IMR-90 (cell line): ENCODE data around the gene HLA-E. TPM values are rescaled to one million over a fixed set of nuclear protein-coding genes. Genes with fewer than 3 reads are reported as not detected.

Experiments
- ATAC-seq: fragments of 200-7000 bp; cut with Tn5 transposase; 2 replicates; pipeline ENCODE4 v1.9.1; 2020; ENCODE audit warnings: low read depth, mild to moderate bottlenecking, moderate library complexity
- BruUV-seq: library from RNA; stranded (reverse); fragments of 400-500 nt; replicated peaks from 2 replicates; lab custom pipeline; 2021; lab: Mats Ljungman, UMichigan
- CTCF ChIA-PET: fragments of 300-600 bp; formaldehyde crosslinking; extraction: SDS; loops from one replicate; lab custom pipeline; 2021; ENCODE audit warnings: antibody characterized with exemption; lab: Yijun Ruan, JAX
- POLR2A ChIA-PET: fragments of 300-600 bp; sonication (Branson Sonifier 250); formaldehyde crosslinking; loops from one replicate; lab custom pipeline; 2022; ENCODE audit warnings: antibody characterized with exemption; ENCODE audit not compliant: unreplicated experiment; lab: Charles Lee
- DNase-seq: peaks from one replicate; pipeline ENCODE4 v3.0.0; 2013
- H2AFZ ChIP-seq: replicated peaks from 2 replicates; pipeline ENCODE3; 2013; ENCODE audit warnings: low read length, mild to moderate bottlenecking; ENCODE audit not compliant: poor library complexity
- H2AK5ac ChIP-seq: 2 replicates; pipeline ENCODE4 v1.6.1; 2013; ENCODE audit warnings: low read depth, low read length, inconsistent platforms
- H2AK9ac ChIP-seq: replicated peaks from 2 replicates; pipeline ENCODE3; 2013; ENCODE audit warnings: mild to moderate bottlenecking, low read depth, low read length, moderate library complexity; ENCODE audit not compliant: poor library complexity
- H2BK120ac ChIP-seq: 2 replicates; pipeline ENCODE4 v1.6.1; 2013; ENCODE audit warnings: low read depth, low read length, inconsistent platforms
- H2BK15ac ChIP-seq: 3 replicates; pipeline ENCODE4 v1.6.1; 2013; ENCODE audit warnings: low read depth, low read length, inconsistent platforms
- H2BK20ac ChIP-seq: 2 replicates; pipeline ENCODE4 v1.6.1; 2013; ENCODE audit warnings: low read depth, mild to moderate bottlenecking, inconsistent platforms, low read length, moderate library complexity
- H2BK5ac ChIP-seq: 2 replicates; pipeline ENCODE4 v1.6.1; 2013; ENCODE audit warnings: mild to moderate bottlenecking, low read depth, low read length, inconsistent platforms; ENCODE audit not compliant: poor library complexity, severe bottlenecking
- H3K14ac ChIP-seq: replicated peaks from 2 replicates; pipeline ENCODE4 v1.6.1; 2013; ENCODE audit warnings: low read depth, low read length, inconsistent platforms
- H3K18ac ChIP-seq: 2 replicates; pipeline ENCODE4 v1.6.1; 2013; ENCODE audit warnings: low read depth, low read length, control low read depth
- H3K23ac ChIP-seq: 2 replicates; pipeline ENCODE4 v1.6.1; 2013; ENCODE audit warnings: low read depth, low read length, inconsistent platforms
- H3K27ac ChIP-seq: 2 replicates; pipeline ENCODE4 v1.5.1; 2013; ENCODE audit warnings: mild to moderate bottlenecking, control low read depth, low read length; ENCODE audit not compliant: insufficient read depth
- H3K27me3 ChIP-seq: 2 replicates; pipeline ENCODE4 v1.6.1; 2013; ENCODE audit warnings: low read length; ENCODE audit not compliant: control insufficient read depth, insufficient read depth
- H3K36me3 ChIP-seq: 2 replicates; pipeline ENCODE4 v1.6.1; 2013; ENCODE audit warnings: low read length, mixed read lengths; ENCODE audit not compliant: control insufficient read depth, insufficient read depth
- H3K4ac ChIP-seq: 2 replicates; pipeline ENCODE4 v1.6.1; 2013; ENCODE audit warnings: low read depth, low read length, inconsistent platforms
- H3K4me1 ChIP-seq: 2 replicates; pipeline ENCODE4 v1.6.1; 2013; ENCODE audit warnings: low read length, mixed read lengths; ENCODE audit not compliant: control insufficient read depth, insufficient read depth
- H3K4me2 ChIP-seq: 2 replicates; pipeline ENCODE4 v1.6.1; 2013; ENCODE audit warnings: low read depth, mild to moderate bottlenecking, control low read depth, low read length, moderate library complexity
- H3K4me3 ChIP-seq: 2 replicates; pipeline ENCODE4 v1.5.1; 2013; ENCODE audit warnings: low read depth, mild to moderate bottlenecking, control low read depth, low read length, moderate library complexity; ENCODE audit not compliant: insufficient read depth
- H3K56ac ChIP-seq: 2 replicates; pipeline ENCODE4 v1.6.1; 2013; ENCODE audit warnings: low read length, inconsistent platforms; ENCODE audit not compliant: insufficient read depth; ENCODE audit errors: extremely low read depth
- H3K79me1 ChIP-seq, 2 experiments: 2 replicates each; pipeline ENCODE4 v1.6.1; 2013; ENCODE audit warnings: low read length in 2 of 2, inconsistent platforms in 1 of 2, low read depth in 1 of 2
- H3K9ac ChIP-seq: 2 replicates; pipeline ENCODE4 v1.6.1; 2013; ENCODE audit warnings: low read depth, low read length, control low read depth
- H3K9me1 ChIP-seq: 2 replicates; pipeline ENCODE4 v1.6.1; 2013; ENCODE audit warnings: low read length, inconsistent platforms; ENCODE audit not compliant: insufficient read depth
- H3K9me3 ChIP-seq: 2 replicates; pipeline ENCODE4 v1.6.1; 2013; ENCODE audit warnings: low read length; ENCODE audit not compliant: control insufficient read depth, insufficient read depth
- H4K20me1 ChIP-seq: 2 replicates; pipeline ENCODE4 v1.6.1; 2013; ENCODE audit warnings: low read length, inconsistent platforms; ENCODE audit not compliant: insufficient read depth
- H4K5ac ChIP-seq: 2 replicates; pipeline ENCODE4 v1.6.1; 2013; ENCODE audit warnings: mild to moderate bottlenecking, low read depth, low read length, control low read depth
- H4K8ac ChIP-seq, 2 experiments: 2 replicates each; pipeline ENCODE4 v1.6.1; 2013; ENCODE audit warnings: low read depth in 2 of 2, low read length in 2 of 2, control low read depth in 1 of 2, inconsistent platforms in 1 of 2
- H4K91ac ChIP-seq: 2 replicates; pipeline ENCODE4 v1.6.1; 2013; ENCODE audit warnings: low read depth, low read length, inconsistent platforms; ENCODE audit not compliant: insufficient read depth
- CHD1 ChIP-seq: IDR thresholded peaks from 2 replicates; pipeline ENCODE4 v1.6.1; 2012; ENCODE audit warnings: low read depth, low read length, improper control_type of control experiment
- CTCF ChIP-seq: conservative IDR thresholded peaks from 2 replicates; pipeline ENCODE4 v1.5.1; 2012; ENCODE audit warnings: mild to moderate bottlenecking, low read depth, low read length, improper control_type of control experiment
- WGBS, 2 experiments: methylation state at CpG; one replicate each; pipeline versions ENCODE4 v1.1.5 to v1.1.7; 2013; ENCODE audit warnings: missing lambda C conversion rate in 2 of 2; ENCODE audit not compliant: insufficient read length in 1 of 2; ENCODE audit errors: extremely low coverage in 2 of 2; 5-methylcytosine and 5-hydroxymethylcytosine counted together
- dilution Hi-C: fragments of 300-500 bp; cut with HindIII; formaldehyde crosslinking; loops from one replicate; pipeline ENCODE4 v1.14.3; 2018; ENCODE audit warnings: low sequenced_read_pairs; ENCODE audit not compliant: unreplicated experiment
- in situ Hi-C: fragments of 300-500 bp; cut with MboI; formaldehyde crosslinking; loops from 3 replicates; pipeline ENCODE4 v1.14.3; 2019; ENCODE audit warnings: low sequenced_read_pairs, inconsistent platforms, mixed read lengths
- intact Hi-C: fragments of 100-400 bp; cut with micrococcal nuclease; formaldehyde crosslinking; loops from 2 replicates; pipeline ENCODE4 v1.10.0; 2022
- polyA plus RNA-seq, 3 experiments: library from polyadenylated mRNA; depleted of rRNA; stranded (reverse); fragments of >200 nt; gene quantifications; 2 replicates each; pipeline ENCODE4 v1.2.3, GENCODE V29; 2012; ENCODE audit warnings: low replicate concordance in 1 of 3
- total RNA-seq: library from RNA; depleted of rRNA; stranded (reverse); fragments of >200 nt; gene quantifications from 2 replicates; pipeline ENCODE4 v1.2.3, GENCODE V29; 2012

The HLA-E gene
- total and polyA plus RNA-seq, 2 of the 4 experiments (the other 2 are of a cell fraction): 83.6 to 84.8 TPM

GRCh38 chr6:30447237-30447636, 42.1 kb upstream of the HLA-E start:
- Histone ChIP-seq H3K9ac (no peak overlapping the region), H3K4me3 (no peak overlapping the region), H3K23ac (no peak overlapping the region), H3K27me3 (peaks cover 77% of the 10 kb centered on the region), H3K18ac (no peak overlapping the region), H4K5ac (no peak overlapping the region), H2BK120ac (no peak overlapping the region), H3K56ac (no peak overlapping the region), H3K36me3 (no peaks in the 10 kb centered on the region), H4K91ac (no peak overlapping the region), H2AFZ (no peak overlapping the region), H2BK20ac (no peak overlapping the region), H2AK9ac (no peak overlapping the region), H3K14ac (no peak overlapping the region), H4K8ac (no peak overlapping the region), H2AK5ac (no peak overlapping the region), H3K9me3 (no peaks in the 10 kb centered on the region), H3K4me1 (peaks cover 4% of the 10 kb centered on the region), H4K20me1 (no peaks in the 10 kb centered on the region; the same call in 1 of the 2 replicates), H3K4me2 (no peak overlapping the region), H2BK15ac (no peak overlapping the region), H3K4ac (no peak overlapping the region), H3K27ac (no peak overlapping the region), H3K79me1 (no peaks in the 10 kb centered on the region), H2BK5ac (no peak overlapping the region), H3K9me1 (no peaks in the 10 kb centered on the region)
- intact Hi-C loops (no loop called here), dilution Hi-C loops (no loop called here), in situ Hi-C loops (no loop called here)
- no TSS peak for BruUV-seq
- ChIA-PET CTCF (no interaction called here), POLR2A (no interaction called here)
- ATAC-seq (no peak), DNase-seq (peak; percentile 8)
- no CpG with 5 or more reads among the region's 2 CpGs for WGBS, 2 experiments
- no peak for TF ChIP-seq CHD1
- TF ChIP-seq CTCF: 0 out of 2 replicates have a peak, but pooled peaks have one; percentile 7
